NCI-H82 treated with DMSO at 0.1 percent for 48 hours (cell line): ENCODE results near the gene NAPB.

ENCODE experiments used
- DNase-seq: peaks from one replicate; lab custom pipeline; 2025; ENCODE audit not compliant: unreplicated experiment; lab: John Stamatoyannopoulos, UW

NAPB gene

DNA sequence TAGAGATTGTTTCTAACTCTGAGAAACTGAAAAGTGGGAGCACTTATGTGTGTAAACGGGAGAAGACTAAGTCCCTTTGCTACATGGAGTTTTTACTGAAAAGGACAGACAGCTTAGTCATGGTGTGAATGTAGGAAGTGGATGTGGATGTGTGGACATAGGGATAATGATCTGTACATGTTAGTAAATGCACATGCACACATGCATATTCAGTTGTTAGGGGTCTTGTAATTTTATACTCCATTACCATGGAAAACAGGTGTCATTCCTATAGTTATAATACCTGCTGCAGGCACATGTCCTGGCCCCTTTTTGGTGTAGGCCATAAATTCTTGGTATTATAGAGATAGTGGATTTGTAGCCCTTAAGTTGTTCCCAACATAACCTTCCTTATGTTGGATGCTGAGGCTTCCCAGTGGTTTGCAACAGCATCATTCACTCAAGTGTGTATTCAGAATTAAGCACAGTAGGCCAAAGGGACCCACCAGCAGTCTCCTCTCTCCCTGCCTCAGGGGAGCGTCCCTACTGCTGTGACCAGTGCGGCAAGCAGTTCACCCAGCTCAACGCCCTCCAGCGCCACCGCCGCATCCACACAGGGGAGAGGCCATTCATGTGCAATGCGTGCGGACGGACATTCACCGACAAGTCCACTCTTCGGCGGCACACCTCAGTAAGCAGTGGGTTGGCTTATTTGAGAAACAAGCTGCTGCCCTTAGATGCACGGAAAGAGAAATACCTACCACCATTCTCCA is 52.0 kb downstream of the NAPB start:
- no peak for DNase-seq

DNA sequence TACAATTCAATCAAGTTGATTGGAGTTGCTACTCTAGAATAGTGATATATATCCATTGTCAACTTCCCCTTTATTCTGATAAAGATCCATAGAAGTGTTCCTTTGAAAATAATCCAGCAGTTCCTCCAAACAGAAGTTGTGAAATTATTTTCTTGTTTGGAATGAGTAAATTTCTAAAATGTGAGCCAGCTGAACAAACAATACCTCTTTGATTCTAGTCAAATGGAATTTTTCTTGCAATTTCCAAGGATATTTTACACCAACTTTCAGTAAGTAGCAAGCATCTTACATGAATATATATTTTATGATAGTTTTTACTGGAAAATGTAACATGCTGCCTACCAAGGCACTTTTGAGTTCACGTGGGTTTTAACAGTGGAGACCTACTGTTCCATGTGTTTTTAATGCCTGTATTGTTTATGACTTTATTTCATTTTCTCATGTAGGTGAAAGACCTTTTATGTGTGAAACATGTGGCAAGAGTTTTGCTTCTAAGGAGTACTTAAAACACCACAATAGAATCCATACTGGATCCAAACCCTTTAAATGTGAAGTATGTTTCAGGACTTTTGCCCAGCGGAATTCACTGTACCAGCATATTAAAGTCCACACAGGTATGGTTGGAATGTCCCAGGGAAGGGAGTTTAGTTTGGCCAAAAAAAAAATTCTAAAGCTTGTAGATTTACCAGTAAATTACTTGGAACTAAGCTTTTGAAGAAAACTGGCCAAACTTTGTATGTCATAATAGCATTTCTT is 52.8 kb downstream of the NAPB start:
- no peak for DNase-seq

DNA sequence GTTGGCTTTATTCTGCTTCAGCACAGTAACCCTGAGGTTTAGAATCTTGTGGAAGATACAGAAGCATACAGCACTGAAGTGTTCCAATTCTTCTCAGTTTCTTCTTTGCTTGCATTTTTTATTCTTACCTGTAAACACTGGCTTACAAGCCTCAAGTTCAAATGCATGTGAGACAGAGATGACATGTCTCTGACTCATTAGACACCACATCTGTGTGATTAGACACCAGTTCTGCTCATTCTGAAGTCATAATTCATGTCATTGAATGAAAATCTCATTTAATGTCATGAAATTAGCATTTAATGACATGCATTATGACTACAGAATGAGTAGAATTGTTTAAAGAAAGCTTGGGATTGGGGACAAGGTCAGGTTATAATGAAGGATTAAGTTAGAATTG is 53.5 kb downstream of the NAPB start:
- DNase-seq: no peak

DNA sequence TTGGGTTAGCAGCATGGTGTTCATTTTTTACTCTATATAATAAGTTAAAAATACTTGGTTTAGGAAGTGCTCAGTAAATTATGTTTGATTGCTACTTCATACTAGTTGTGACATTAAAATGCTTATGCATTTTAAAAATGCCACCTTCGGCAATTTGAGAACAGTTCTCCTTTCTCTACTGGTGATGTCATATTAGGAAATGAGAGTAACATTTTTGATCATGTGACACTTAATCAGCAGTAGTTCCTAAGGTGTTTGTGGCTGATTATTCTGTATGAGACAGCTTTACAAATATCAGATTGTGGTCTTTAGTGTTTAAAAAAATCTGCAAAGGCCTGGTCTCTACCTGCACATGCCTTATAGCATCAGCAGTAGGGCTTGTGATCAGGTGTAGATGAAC is 54.9 kb downstream of the NAPB start:
- DNase-seq: no peak

DNA sequence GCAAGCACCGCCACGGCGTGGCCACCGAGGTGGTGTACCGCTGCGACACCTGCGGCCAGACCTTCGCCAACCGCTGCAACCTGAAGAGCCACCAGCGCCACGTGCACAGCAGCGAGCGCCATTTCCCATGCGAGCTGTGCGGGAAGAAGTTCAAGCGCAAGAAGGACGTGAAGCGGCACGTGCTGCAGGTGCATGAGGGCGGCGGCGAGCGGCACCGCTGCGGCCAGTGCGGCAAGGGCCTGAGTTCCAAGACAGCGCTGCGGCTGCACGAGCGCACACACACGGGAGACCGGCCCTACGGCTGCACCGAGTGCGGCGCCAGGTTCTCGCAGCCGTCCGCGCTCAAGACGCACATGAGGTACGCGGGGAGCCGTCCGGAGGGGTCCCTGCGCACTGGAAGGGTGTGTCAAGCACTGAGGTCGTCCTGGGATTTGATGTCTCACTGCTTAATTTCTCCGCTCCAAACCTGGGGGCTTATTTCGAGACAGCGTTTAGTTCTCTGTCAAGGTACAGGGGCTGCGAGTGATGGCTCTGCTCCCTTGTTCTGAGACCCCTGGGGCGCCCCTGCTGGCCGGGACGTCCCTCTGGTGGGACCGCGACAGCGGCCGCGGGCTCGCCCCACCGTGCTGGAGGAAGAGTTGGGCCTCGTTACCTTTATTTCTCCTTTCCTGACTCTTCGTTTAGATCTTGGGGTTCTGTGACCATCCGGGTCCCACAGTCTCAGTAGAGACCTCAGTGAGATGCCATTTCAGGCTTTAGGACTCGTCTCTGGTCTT is 55.7 kb downstream of the NAPB start:
- no peak for DNase-seq

DNA sequence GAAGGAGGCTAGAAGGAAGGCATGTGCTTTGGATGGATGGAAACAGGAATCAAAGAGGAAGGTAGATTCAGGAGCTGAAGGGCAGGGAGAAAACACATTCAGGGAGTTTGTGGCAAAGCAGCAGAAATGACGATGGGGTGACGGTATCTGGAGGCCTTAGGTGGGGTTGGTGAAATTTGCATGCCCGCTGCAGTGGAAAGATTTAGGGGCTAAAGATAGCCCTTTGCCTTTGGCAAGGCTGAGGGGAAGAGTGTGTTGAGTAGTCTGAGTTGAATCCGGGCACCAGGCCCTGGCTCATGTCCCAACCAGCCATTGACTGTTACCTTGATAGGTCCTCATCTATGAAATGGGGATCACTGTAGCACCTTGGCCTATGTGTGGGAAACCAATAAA is 58.0 kb downstream of the NAPB start:
- DNase-seq: no peak

DNA sequence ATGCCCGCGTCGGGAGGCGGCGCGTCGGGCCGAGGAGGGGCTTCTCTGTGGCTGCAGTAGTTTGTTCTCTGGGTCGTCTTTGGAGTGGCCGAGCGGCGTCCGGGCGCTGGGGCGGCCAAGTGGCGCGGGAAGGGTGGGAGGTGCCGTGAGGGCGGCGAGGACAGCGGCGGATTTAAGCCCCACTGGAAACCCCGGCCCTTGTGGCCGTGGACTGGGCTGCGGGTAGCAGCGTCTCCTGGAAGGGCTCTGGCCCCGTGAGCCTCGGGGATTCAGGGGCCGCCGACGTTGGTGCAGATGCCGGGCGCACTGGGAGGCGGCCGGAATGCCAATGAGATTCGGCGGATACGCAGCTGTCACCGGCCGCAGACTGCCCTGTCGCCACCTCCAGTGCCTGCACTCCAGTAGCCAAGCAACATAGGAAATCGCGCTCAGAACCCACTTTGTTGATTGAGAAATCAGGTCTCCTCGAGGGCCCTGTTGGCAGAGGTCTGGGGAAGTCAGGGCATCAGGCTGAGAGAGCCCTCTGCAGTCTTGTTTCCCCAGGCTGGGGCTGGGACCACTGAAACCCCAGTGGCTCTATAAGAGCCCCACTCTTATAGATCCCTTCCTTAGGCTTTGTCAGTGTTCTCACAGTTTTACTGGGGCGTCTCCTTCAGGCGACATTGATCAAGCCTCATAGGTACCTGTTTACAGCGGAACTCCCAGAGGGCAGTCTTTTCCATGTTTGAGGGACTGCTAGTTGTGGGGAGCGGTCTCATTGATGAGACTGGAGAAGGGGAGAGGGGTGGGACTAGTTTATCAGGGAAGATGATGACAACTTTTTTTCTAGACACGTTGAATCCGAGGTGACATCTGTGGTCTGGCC is 58.7 kb downstream of the NAPB start:
- DNase-seq: no peak

DNA sequence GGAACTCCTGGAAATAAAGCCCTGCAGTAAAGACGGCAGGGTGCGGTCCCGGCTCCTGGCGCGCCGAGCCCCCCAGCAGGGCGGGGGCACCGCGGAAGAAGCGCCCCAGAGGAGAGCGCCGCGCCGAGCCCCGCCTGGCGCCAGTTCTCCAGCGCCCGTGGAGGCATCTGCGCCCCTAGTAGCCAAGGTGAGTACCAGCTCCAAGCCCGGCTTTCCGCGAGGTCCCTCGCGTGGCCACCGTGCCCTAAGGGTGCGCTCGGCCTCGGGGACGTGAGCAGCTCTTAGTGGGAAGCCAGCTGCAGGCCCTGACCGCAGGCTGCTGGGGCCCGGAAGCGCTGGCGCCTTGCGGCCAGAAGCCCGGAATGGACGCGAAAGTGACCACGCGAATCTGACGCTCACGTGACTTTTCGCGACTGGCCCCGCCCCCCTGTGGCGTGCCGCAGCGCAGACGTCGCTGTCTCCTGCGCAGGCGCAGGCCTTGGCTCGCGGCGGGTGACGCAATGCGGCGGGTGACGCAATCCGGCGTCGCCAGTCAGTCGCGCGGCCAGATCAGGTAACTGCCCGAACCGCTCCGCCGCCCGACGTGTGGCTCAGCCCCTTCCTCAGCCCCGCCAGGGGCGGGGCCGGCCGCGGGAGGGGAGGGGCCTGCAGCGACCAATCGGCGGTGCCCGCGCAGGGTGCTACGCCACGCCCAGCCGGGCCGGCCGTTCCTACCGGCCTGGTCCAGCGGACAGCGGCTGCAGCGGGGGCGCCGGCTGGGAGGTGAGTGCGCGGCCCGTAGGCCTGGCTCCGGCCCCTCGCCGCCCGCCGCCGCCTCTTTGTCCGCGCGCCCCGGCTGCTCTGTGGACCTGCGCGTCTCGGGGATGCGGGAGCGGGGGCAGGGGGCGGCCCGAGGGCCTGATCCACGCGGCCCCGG is 59.6 kb downstream of the NAPB start, which contains the start of gene GZF1:
TSS of gene GZF1 (plus strand) at position 707 of the 916 bp plus-strand sequence. CDS start 2,202 bp downstream, outside the sequence.
- DNase-seq: peak; percentile 90

DNA sequence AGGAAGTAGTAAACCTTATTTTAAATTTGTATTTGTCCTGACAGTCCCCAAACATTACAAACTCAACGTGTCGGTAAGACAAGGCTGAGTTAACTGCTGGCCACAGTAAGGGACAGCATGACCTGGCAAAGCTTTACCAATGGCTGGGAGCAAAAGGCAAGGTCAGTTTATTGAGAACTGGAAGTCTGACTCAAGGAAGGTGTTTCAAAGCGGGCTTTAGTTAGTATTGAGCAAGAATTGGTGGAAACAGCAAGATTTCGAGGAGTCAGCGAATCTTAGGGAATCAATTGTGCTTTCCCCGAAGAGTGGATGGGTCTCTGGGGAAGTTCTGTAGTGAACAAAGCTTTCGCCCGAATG is 60.2 kb downstream of the NAPB start:
- no peak for DNase-seq

DNA sequence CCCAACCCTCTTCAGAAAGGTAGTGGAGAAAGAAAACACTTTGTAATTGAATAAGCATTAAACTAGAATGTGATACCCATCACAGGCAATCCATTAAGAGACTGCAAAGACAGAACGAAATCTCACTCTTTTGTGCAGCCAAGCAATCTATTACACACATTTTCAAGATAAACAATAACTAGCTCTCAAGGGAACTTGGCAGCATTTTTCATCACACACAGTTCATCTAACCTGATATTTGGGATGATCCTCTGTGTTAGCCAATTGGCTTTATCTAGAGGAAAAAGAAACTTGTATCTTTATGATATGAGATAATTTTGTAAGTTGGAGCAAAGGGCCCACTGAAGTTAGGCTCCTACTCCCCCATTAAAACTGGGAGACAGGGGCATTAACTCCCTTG is 60.8 kb downstream of the NAPB start:
- no peak for DNase-seq

DNA sequence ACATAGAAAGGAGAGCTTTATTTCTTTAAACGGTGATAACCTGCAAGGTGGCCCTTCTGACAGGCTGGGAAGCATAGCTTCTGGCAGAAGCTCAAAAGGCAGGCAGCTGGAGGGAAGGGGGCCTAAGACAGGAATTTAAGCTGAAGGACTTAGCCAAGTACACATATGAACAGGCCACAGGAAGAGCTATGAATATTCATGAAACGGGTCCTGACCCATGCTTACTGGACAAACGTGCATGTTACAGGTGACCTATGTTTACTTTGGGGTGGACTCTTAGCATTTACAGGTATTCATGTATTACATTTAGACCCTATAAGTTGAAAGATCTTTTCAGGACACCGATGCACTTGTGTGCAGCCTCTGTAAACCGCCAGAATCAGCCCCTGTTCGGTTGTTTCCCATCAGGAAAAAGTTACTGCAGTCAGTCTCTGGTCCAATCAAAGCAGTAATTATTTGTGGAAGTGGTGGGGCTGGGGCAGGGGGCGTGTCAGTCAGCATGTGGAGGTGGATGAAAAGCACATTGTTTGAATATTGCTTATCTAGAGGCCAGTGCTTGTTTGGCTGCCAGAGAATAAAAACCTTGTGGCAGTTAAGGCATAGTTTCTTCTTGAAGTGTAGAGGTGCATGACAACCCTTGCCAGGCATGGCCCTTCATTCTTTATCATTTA is 62.2 kb downstream of the NAPB start:
- DNase-seq: no peak

DNA sequence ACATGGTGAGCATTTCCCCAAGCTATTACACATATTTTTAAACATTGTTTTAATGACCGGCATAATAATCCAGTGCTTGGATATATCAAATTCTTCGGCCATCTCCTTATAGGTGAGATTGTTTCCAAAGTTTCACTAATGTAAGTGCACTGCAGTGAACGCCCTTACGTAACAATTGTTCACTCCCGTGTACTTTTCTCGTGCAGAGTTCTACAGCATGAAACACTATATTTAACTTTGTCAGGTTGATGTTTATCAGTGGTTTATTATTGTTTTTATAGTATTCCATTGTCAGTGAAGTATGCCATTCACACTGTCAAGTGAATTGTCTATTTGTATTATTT is 62.8 kb downstream of the NAPB start:
- no peak for DNase-seq

DNA sequence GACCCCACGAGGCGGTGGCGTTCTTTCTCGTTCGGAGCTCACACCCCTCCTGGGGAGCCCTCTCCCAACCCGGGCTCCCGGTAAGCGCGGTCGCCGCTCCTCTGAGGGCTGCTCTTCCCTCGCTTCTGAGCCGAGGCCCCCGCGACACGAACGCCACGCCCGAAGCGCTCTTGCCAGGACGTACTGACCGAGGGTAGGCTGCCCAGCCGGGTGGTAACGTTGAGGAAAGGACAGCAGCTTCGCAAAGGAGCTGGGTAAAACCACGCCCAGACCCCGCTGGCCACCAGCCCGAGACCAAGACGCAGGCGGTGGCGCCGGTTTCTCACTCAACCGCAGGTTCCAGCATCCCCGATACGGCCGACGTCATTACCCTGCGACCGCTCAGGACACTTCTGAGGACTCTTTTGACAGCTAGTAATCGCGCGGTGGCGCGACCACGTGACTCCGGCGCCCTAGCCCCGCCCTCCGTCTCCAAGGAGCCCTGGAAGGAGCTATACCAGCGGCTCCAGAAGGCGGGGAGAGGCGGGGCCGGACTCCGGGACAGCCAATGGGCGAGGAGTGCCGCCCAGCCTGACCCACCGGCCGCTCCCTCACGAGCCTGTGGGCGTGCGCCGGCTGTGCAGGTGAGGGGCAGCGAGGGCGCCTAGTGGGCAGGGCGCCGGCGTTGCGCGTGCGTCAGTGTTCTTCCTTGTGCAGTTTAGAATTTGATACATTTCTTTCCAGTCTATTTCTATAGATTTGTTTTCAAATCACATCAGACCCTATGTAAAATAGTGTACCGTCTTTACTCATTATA is 63.3 kb downstream of the NAPB start:
- peak; percentile 97 for DNase-seq

DNA sequence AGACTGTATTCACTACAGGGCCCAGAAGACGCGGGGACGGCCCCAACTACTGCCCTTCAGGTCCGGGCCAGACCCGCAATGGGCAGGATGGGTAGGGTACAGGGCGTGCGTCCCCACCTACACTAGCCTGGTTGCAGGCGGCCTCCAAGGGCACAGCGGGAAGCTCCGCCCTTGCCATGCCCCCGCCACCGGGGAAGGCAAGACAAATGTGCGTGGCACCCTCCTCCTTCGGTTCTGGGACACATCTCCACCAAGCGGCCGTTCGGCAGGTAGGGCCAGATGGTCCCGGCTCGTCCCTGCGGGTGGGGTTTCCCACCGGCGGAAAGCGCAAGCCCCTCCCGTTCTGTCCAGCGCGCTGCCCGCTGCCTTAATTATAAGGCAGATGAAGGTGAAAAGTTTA is 65.1 kb downstream of the NAPB start:
- no peak for DNase-seq

DNA sequence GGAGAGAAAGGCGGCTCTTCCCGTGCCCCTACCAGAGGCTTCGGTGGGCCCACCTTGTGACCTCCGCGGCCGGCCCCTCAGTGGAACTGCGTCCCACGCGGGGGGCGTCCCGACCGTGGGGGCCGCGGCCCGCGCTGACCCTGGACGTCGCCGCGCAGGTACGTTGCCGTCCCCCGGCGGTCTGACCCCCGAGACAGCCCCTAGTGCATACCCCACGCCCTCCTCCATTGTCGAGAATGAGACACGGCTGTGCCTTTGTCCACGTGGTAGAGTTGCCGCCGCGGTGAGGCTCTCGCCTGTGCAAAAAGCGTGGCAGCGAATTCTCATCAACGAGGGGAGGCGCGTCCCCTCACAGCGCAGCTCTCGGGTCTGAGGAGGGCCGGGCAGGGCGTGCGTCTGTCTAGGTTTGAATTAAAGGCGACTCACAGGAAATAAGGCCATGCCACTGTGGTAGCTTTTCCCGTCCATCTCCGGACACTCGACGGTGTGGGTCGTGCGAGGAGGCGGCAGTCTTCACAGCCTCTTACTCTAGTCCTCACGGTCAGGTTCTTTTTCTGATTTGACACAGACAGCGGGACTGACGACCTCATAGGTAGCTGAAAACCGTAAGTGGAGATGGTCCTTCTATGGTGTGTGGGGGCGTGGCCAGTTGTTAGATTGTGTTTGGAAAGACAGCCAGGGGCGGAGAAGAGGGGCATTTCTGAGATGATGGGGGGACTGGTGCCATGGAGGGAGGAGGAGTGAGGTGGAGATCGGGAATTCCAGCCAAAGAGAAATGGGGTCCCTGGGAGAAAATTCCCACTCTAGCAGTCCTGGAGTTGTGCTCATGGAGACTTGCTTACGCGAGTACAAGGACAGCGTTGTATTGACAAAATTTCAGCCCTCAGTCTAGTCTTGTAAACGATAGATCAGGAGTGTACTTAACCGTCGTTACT is 70.1 kb downstream of the NAPB start:
- no peak for DNase-seq

DNA sequence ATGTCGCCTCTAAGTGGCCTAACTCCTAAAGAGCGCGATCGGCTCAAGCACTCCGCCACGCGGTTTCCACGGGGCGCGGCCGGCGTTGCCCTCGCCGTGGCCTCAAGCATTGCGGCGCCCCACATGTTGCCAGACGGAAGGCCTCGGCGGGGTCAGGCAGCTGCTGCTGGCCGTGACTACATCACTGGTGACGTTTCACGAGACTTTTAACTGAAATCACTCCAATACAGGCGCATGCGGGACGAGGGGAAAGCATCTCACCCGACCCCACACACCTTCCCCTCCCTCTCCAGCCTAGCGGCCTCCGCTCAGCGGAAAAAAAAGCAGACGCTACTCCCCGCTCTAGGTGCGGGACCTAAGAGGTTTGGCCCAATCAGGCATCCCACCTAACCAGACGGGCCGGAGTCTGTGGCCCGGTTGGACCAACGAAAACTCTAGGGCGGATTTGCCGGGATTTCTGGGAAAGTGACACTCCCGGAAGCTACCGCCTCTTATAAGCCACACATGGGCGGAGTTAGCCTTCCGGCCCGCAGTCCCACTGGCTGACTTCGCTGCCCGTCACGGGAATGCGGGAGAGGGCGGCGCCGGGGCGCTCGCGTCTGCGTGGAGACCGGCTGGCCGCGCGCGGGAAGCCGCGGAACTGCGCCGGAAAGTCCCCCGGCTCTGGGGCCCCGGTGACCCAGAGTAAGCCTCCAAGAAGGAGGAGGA is 70.9 kb downstream of the NAPB start, which contains the start of gene NXT1:
TSS of gene NXT1 (plus strand) at position 596 of the 708 bp plus-strand sequence. CDS start 3,251 bp downstream, outside the sequence.
- DNase-seq: peak; percentile 91
